ENCODE results near the gene STK24.

The STK24 gene

DNA sequence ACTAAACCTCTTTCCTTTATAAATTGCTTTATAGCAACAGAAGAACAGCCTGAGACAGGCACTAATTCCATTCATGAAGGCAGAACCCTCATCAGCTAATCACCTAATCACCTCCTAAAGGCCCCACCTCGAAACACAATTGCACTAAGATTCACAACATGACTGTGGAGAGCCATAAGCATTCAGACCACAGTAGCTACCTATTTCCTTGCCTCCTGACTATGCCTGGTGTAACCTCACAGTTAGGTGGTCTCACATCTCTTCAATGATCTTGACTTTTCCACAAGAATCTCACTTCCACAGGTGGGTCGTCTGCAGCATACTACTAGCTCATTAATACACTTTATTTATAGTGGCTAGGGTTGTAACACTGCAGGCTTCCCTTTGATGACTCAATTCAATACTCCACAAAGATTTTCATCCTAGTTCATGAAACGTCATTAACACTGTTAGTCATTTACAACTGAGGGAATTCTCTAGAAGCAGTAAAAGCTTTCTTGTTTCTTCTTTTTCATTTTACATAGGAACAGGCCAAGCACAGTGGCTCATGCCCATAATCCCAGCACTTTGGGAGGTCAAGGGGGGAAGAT lies 27.1 kb downstream of the STK24 start:
- no peak for DNase-seq

DNA sequence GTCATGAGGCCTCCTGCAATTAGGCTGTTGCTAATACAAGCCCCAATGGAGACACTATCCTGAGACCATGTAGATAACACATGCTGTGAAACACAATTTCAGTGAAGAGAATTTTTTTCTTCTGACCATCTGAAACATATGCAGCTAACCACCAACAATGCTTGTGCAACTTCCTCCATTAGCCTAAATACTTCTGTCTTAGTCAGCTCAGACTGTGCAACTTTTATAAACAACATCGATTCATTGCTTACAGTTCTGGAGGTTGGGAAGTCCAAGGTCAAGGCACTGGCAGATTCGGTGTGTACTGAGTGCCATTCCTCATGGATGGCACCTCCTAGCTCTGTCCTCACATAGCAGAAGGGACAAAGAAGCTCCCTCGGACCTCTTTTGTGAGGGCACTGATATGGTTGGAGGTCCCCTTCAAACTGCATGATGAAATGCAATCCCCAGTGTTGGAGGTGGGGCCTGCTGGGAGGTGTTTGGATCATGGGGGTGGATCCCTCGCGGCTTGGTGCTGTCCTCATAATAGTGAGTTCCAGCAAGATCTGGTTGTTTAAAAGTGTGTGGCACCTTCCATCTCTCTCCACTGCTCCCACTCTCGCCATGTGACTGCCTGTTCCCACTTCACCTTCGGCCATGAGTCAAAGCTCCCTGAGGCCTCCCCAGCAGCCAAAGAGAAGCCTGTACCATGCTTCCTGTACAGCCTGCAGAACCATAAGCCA lies 27.7 kb downstream of the STK24 start:
- no peak for DNase-seq

DNA sequence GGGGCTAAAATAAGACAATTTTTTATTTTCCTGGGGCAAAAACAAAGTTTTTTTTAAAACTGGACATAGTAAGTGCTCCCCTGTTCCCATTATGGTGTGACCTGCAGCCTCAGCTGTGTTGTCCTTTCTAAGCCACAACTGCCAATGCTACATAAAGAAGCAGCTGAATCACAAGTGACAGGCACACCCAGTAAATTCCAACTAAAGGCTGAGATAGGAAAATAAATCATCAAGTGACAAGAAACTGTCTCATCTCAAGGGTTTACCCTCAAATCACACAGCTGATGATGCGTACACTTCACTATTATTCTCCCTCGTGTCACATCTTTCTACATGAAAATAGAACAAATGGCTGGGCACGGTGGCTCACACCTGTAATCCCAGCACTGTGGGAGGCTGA lies 28.7 kb downstream of the STK24 start:
- DNase-seq = no peak

DNA sequence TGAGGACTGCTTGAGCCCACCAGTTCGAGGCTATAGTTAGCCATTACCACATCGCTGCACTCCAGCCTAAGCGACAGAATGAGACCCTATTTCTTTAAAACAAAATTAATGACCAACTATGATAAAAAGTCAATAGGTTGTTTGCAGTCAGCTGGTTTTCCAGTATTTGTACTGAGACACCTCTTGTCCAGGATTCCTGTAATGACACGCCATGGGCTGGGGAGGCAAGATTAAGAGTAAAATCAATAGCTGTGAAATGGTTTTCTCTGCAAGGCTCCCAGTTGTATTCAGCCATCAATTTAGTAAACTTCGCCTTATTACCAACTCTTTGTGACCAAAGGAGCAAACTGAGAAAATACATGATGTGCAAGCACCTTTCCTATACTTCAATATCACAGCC lies 29.5 kb downstream of the STK24 start:
- no peak for DNase-seq

DNA sequence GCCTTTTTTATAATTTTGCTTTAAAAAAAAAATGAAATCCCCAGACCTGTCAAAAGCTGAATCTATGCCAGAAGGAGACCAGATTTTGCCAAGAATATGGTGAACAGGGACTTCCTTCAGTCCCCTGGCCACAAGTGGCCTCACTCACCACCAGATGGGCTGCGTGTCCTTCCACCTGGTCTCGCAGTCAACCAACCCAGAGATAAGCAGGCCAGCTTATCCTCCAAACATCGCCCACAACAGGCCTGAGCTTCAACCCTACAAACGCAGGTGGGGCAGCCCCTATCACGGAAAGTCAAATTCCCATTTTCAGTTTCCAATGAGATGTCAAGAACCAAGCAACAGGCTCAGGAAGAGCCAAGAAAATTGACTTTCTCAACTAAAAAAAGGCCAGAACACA lies 30.5 kb downstream of the STK24 start:
- no peak for DNase-seq

DNA sequence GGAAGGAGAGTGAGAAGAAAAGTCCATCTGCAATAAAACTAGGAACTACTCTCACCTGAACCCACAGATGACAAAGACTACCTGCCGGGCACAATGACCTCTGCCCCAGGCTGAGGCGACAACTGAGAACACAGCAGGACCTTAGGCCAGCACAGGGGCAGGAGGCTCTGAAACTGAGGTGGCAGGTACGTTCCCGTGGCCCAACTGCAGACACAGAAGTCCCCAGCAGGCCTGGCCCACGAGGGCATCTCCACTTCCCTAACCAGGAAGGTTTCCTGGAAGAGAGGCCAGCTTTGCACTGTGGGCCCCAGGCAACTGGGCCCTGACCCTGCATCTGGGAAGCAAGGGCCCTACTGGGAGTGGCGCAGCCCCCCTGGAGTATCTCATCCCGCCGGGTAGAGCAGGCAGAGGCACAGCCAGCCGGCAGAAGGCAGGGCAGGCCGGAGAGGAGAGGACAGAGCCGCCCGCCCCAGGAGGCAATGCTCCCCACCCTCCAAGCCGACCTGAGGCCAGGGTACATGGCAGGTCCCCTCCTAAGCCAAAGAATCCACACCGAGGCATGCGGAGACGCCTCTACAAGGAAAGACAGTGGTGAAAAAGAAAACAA lies 32.7 kb downstream of the STK24 start:
- DNase-seq = no peak

DNA sequence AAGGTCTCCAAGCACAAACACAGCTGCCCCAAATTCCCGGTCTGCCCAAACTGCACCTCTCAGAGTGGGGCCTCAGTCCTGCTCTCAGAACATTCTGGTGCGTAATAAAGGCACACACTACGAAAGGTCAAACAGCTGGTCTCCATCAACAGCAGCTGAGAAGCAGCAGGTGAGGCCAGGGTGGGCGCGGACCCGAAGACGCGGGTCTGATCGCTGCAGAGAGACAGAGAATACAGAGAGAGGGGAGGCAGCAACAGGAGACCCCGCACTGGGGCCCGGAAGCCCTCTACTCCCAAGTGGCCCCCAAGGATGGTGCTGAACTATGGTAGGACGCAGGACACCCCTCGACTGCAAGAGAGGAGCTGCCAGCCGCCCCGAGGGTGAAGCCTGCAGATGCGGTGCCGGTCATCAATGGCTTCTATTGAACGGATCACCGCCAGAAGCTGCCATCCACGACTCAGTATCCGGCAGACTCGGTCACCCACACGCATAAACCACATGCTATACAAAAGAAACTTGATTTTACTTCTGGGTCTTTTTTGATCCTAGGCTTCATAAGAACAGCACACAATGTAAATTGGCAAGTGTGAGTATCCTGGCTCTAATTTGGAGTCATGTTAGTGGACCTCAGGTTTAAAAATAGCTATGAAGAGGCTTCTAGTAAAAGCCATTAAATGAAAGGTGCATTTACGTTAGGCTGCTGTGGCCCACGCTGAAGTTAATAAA lies 33.4 kb downstream of the STK24 start:
- no peak for DNase-seq

DNA sequence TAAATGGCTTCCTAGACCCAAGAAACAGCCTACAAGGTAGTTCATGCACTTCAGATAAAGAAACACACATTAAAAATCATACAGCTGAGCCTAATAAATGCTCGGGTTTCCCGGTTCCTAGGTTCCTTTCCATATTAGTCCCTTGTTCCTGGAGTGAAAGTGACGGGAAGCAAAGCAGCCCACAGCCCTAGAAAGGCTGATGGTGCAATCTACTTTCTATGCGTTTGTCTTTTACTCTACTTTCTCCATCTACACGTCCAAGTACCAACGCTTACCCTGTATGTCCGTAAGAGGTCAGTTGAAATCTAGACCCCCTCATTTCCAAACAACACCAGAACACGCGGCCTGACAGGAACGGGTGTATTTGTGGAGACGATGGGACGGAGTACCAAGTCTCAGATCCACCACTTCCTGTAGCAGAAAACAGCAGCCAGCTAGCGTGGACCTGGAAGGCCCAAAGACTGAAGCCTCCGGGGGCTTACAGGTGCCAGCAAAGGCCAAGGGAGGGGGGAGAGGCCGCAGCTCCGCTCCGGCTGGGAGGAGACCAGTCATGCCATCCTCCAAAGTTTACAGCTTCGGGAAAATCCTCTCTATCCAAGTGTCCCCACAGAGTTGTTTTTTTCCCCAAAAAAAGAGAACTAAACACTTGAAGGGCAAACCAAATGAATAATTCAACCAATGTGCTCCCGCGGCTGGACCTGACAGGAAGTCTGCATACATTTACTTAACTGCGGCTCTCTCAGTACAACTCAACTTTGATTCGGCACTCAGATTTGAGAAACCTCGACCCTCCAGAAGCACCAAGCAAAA lies 34.1 kb downstream of the STK24 start:
- DNase-seq = no peak

DNA sequence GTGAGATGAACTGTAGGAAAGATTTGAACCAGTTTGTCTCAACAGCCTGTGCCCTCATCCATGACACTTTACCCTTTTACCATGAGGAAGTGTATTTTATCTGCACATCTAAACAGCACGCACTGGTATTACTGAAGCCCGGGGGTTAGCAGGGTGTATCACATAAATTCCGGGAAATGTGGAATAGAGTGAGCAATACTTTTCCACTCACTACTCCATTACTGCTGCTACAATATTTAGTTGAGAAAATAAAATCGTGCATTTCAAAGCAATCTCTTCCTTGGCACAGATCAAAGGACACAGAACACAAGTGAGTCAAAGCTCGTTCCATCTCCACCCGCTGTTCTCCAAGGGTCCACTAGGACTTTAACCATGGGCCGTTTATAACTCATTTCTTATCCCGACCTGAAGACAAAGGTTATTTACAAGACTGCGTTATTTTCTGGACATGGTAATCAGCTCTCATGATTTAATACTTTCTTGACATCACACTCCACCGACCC lies 35.2 kb downstream of the STK24 start:
- DNase-seq = no peak

DNA sequence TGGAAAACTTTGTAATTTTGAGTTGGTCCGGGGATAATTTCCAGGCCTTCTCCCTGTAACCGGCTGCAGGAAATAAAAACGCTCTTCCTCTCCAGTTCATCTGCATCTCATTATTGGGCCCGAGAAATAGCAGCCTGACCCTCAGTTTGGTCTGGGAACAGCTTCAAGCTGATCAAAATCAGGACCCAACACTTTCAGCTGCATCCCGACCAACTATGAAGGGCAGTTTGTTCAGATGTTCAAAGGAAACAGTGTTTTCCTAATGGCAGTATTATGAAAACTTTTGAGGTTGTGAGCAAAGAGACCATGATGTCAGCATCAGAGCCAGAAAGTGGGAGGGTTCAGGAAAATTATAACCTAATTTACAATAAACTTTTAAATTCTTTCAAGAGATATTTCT lies 35.7 kb downstream of the STK24 start:
- DNase-seq = no peak

DNA sequence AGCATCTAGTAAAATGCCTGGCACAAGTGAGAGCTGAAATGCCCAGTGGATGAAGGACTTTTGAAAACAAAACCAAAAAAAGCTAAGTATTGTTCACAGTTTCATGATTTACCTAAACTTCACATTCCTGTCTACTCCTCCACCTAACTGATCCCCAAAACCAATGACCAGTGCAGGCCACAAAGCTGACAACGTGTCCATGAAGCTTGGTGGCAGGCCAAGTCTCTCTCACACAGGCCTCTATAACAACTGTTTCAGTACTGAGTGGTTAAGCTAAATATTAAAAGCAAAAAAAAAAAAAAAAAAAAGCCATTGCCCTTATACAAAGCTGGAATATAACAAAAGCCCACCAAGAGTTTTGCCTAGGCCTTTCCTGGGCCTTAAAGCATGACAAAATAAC lies 36.4 kb downstream of the STK24 start:
- no peak for DNase-seq

DNA sequence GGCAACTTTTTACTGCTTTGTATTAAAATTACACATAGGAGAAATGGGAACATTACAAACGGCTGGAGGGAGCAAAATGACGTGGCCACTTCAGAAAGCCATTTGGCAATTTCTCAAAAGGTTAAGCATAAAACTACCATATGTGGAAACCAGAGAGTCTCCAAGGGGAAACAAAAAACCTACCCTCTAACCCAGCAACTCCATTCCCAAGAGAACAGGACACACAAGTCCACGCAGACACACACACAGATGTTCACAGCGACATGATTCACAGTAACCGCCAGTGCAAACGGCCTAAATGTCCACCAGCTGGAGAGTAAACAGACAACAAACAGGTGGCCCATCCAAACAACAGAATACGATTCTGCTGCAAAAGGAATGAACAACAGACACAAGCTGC lies 37.2 kb downstream of the STK24 start:
- no peak for DNase-seq

DNA sequence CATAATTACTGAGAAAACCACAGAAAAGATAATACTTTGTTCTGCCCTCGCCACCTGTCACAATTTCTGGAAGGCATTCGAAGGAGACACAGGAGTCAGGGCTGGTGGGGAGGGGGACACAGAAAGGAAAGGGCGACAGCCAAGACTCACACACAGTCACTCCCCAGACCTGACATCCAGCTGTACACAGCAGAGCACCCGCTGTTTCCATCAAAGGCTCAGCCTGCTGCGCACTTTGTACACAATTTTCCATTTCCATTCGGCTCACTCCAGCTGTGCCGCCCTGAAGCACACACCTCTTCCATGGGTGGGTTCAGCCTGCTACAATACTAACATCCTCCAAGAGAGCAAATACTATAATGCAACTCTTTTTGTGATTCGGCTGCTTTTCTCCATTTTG lies 38.0 kb downstream of the STK24 start:
- no peak for DNase-seq

DNA sequence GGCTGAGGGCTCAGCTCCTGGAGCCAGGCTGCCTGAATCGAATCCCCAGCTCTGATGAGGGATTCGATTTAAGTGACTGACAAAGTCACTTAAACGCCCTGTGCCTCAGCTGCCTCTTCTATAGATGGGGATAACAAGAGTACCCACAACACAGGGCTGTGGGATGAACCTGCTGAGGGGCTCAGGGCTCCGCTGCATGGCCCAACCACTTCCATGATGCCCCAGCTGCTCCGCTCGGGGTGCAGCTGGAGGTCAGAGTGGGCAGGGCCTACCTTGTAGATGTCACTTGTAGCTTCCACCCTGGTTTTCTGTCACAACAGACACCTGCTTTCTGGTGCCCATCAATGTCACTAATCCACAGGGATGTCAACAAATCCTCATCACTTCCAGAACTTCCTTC lies 39.2 kb downstream of the STK24 start:
- no peak for DNase-seq

DNA sequence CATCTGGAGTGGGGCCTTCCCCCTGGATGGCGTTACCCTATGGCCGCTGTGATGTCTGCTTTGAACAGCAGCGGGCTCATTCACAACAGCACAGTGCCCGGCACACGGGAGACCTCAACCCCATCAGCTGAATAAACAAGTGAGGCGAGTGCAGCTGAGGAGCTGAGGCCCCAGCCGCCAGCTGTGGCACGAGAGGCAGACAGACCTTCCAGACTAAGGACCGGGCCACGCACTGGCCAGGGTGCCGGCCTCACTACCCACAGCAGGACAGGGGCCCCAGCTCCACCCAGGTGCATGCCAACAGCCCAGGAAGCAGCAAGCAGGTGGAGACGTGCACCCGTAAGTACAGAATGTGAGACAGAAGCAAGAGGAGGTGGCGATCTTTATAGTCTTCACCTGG lies 39.6 kb downstream of the STK24 start:
- DNase-seq = no peak

DNA sequence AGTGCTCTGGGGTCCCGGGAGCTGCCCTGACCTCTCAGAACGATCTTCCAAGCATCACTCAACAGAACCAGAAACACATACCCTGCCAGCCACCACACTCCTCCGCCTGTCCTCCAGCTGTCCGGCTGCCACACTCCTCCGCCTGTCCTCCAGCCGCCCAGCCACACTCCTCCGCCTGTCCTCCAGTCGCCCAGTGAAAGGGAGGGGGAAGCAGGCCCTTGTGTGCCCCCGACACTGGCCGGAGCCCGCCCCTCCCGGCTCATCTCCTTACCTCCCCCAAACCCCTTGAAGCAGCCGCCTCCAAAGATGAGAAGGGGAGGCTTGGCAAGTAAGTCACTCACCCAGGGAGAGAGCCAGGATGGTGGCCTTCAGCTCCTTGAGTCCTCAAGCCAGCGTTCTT lies 40.2 kb downstream of the STK24 start:
- DNase-seq = no peak

DNA sequence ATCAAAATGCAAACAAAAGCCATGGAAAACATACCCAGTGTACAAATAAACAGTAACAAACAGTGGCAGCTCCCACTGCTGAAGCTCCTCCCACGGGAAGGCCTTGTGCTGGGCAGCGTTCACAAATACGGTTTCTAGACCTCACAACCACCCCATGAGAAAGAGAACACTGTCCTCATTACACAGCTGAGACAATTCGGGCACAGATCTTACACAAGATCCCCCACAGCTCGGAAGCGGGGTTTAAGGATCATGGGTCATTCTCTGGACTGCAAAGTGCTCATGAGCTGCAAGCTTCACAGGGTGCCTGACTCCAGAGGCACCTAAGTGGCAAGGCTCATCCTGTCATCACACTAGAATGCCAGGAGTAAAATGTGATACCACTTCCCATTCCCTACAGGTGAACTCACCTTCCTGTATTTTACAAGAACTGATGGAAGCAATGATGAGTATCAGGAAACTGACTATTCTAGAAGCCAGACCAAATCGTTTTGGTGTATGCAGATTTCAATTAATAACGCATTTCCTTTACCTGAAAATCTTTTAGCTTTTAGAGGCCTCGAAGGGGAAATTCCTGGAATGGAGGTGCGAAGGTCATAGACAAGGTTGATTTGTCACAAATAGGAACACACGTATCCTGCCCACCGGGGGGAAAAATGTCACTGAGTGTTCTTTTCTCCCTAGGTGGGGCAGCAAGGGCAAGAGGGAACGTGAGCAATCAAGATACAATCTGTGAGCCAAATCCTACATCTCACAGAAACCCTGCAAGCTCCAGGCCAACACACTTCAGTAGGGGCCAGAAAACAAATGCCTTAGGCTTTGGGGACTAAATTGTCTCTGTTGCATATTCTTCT lies 41.2 kb downstream of the STK24 start:
- no peak for DNase-seq

DNA sequence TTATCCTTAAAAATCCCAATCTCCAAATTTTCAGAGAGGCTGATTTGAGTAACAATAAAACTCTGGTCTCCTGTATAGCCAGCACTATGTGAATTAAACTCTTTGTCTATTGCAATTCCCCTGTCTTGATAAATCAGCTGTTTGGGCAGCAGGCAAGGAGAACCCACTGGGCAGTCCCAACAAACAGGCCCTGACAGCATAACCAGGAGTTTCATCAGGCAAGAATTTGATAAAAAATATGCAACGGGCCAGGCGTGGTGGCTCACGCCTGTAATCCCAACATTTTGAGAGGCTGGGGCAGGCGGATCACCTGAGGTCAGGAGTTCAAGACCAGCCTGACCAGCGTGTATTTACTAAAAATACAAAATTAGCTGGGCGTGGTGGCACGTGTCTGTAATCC lies 42.1 kb downstream of the STK24 start:
- no peak for DNase-seq

DNA sequence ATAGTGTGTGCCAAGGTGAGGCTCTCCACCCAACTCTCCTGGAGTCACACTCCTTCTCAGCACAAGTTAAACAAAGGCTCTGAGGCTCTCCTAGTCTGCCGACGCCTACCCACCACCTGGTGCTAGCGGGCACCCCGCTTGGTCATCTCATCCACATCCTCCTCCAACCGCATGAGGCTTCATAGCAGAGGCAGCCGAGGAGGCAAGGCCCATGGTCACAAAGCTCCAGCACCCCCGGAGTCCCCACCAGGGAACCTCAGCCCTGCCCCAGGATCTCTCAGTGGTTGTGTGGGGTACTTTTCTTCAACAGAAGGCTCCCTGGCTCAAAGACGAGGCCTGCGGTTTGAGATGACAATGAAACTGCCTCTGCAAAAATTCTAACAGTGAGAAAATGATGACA lies 43.0 kb downstream of the STK24 start:
- no peak for DNase-seq

DNA sequence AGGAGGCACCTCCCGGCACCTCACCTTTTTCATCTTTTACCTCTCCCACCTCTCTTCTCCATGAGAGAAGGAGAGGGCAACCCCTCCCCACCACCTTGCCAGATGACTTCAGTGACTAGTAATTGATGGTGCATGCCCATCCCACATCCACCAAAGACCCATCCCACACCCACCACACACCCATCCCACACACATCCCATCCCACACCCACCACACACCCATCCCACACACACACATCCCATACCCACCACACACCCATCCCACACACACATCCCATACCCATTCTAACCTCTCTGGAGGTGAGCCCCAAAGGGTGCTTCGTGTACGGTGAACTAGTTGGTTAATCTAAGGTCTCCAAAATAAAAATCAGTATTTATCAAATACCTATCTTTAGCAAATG lies 44.7 kb downstream of the STK24 start:
- no peak for DNase-seq

DNA sequence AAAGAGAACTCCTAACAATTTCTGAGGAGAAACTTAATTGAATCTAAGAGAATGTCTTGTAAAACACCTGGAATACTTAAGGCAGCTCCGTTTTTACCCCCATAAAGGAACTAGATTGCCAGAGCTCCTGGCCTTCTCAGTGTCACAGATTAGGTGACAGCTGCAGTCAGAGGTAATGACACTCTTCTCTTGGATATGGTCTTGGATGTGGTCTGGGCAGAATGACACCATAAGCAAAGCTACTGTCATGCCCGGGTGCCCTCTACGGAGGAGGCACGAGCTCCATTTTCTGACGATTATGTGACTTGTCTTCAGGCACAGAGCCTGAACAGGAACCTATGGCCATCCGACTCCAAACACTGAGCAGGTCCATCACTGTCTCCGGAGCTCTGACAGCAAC lies 46.7 kb downstream of the STK24 start:
- no peak for DNase-seq

DNA sequence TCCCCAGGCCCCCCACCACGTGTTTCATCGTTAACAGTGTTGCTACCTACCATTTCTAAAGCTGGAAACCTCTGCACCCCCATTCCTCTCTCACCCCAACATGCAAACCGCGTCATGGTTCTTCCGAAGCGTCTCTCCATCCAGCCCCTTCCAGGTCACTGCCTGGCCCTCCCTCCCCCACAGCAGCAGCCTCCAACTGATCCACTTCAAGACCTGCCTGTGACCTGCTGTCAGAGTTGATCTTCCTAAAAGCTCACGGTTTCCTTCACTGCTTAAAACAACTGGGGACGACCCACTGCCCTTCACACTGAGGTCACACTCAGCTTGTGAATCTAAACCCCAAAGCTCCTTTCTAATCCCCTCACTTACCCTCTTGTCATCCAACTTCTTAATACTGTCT lies 47.7 kb downstream of the STK24 start:
- DNase-seq = no peak

Data from DMS79 (cell line).